Keratinocyte (primary cell): ENCODE results near the gene AMY1C. TPM values are rescaled to one million over a fixed set of nuclear protein-coding genes. Genes with fewer than 3 reads are reported as not detected.
"Not testable (repeated sequence)": the region's sequence is repeated elsewhere in the genome, so short reads cannot be mapped to it uniquely, and the experiment has no call there.

Source experiments
- DNase-seq: peaks from one replicate; pipeline ENCODE4 v3.0.0-alpha.2; 2011; ENCODE audit warnings: low read depth, missing footprints, low spot score
- FAIRE-seq: peaks from 2 replicates; lab custom pipeline; 2011; peaks lifted over from hg19 to GRCh38; lab: Jason Lieb, UNC
- H2AFZ ChIP-seq: 2 replicates; pipeline ENCODE4 v1.6.0; 2012; ENCODE audit warnings: low read length, control low read depth, inconsistent platforms; ENCODE audit not compliant: control insufficient read depth
- H3K27ac ChIP-seq: 2 replicates; pipeline ENCODE4 v1.5.1; 2011; ENCODE audit warnings: low read length; ENCODE audit not compliant: control insufficient read depth, insufficient read depth
- H3K27me3 ChIP-seq: 3 replicates; pipeline ENCODE4 v1.6.0; 2011; ENCODE audit warnings: low read length; ENCODE audit not compliant: control insufficient read depth, insufficient read depth; ENCODE audit errors: extremely low read depth
- H3K36me3 ChIP-seq, 2 experiments: 2 replicates in 1 of 2; 3 replicates in 1 of 2; pipeline ENCODE4 v1.5.1; 2011; ENCODE audit warnings: low read length in 2 of 2, mild to moderate bottlenecking in 1 of 2; ENCODE audit not compliant: control insufficient read depth in 2 of 2, insufficient read depth in 2 of 2; ENCODE audit errors: extremely low read depth in 1 of 2
- H3K4me1 ChIP-seq: 3 replicates; pipeline ENCODE4 v1.5.1; 2011; ENCODE audit warnings: low read length; ENCODE audit not compliant: control insufficient read depth, insufficient read depth; ENCODE audit errors: extremely low read depth
- H3K4me2 ChIP-seq: 3 replicates; pipeline ENCODE4 v1.6.0; 2011; ENCODE audit warnings: low read depth, low read length; ENCODE audit not compliant: control insufficient read depth, insufficient read depth; ENCODE audit errors: extremely low read depth
- H3K4me3 ChIP-seq, 3 experiments: fragments of 200-600 bp in 1 of 3; sonication (generic) in 1 of 3; 2 replicates in 2 of 3; 3 replicates in 1 of 3; pipeline ENCODE4 v1.5.1; 2011 to 2016; ENCODE audit warnings: low read length in 3 of 3, mild to moderate bottlenecking in 3 of 3, control low read depth in 2 of 3, inconsistent platforms in 1 of 3, low read depth in 1 of 3, mixed read lengths in 1 of 3, mixed run types in 1 of 3, moderate library complexity in 1 of 3; ENCODE audit not compliant: control insufficient read depth in 2 of 3, insufficient read depth in 2 of 3; ENCODE audit errors: extremely low read depth in 1 of 3
- H3K79me2 ChIP-seq: 2 replicates; pipeline ENCODE4 v1.6.0; 2012; ENCODE audit warnings: low read length; ENCODE audit not compliant: control insufficient read depth, insufficient read depth
- H3K9ac ChIP-seq: 3 replicates; pipeline ENCODE4 v1.6.0; 2011; ENCODE audit warnings: low read length; ENCODE audit not compliant: control insufficient read depth, insufficient read depth; ENCODE audit errors: extremely low read depth
- H3K9me1 ChIP-seq: 3 replicates; pipeline ENCODE4 v1.6.0; 2011; ENCODE audit warnings: low read length; ENCODE audit not compliant: control insufficient read depth, insufficient read depth; ENCODE audit errors: extremely low read depth
- H3K9me3 ChIP-seq: 2 replicates; pipeline ENCODE4 v1.5.1; 2012; ENCODE audit warnings: low read depth, low read length; ENCODE audit not compliant: control insufficient read depth
- H4K20me1 ChIP-seq: 3 replicates; pipeline ENCODE4 v1.6.0; 2011; ENCODE audit warnings: low read length; ENCODE audit not compliant: control insufficient read depth, insufficient read depth; ENCODE audit errors: extremely low read depth
- CTCF ChIP-seq, 3 experiments: IDR thresholded peaks in 1 of 3; conservative IDR thresholded peaks in 1 of 3; optimal IDR thresholded peaks in 1 of 3; 2 replicates in 2 of 3; 3 replicates in 1 of 3; pipeline versions ENCODE3 to v1.5.1; 2011; ENCODE audit warnings: low read length in 3 of 3, mild to moderate bottlenecking in 3 of 3, moderate library complexity in 2 of 3, control low read depth in 1 of 3, inconsistent platforms in 1 of 3; ENCODE audit not compliant: insufficient read depth in 2 of 3; ENCODE audit errors: extremely low read depth in 1 of 3
- EZH2 ChIP-seq: IDR thresholded peaks from one replicate; pipeline ENCODE4 v1.6.1; 2012; ENCODE audit warnings: inconsistent platforms, mild to moderate bottlenecking, low read length, moderate library complexity
- dilution Hi-C: fragments of 300-500 bp; cut with MboI; formaldehyde crosslinking; loops from one replicate; pipeline ENCODE4 v1.7.0; 2020; ENCODE audit warnings: low sequenced_read_pairs; ENCODE audit not compliant: extremely low pct_ligation_motif_present
- polyA plus RNA-seq, 5 experiments: library from polyadenylated mRNA; depleted of rRNA in 3 of 5; stranded (reverse) in 3 of 5; stranded (forward) in 1 of 5; unstranded in 1 of 5; fragments of >200 nt; gene quantifications; 1 replicate in 1 of 5; 2 replicates in 3 of 5; 3 replicates in 1 of 5; pipeline versions ENCODE4 v1.2.1 to v1.2.3, GENCODE V29; 2011 to 2012; ENCODE audit warnings: missing spikeins in 2 of 5, low read depth in 1 of 5, low replicate concordance in 1 of 5

Gene AMY1C
- polyA plus RNA-seq, 1 donor (not counting 4 experiments of a cell fraction or from before 2014, with no cell fraction given): not detected

- H3K36me3 ChIP-seq, H3K9me3 ChIP-seq, H4K20me1 ChIP-seq, H3K9ac ChIP-seq, H3K4me1 ChIP-seq, H3K27me3 ChIP-seq, DNase-seq, FAIRE-seq, H2AFZ ChIP-seq, H3K9me1 ChIP-seq, dilution Hi-C loops, H3K4me3 ChIP-seq, H3K27ac ChIP-seq, H3K4me2 ChIP-seq, H3K79me2 ChIP-seq: not testable (repeated sequence)
Measured at GRCh38 chr1:103745040-103745439, 4.7 kb upstream of the AMY1C start.

GRCh38 chr1:103748273-103748672 lies 1.4 kb upstream of the AMY1C start:
- FAIRE-seq, H3K27me3 ChIP-seq, dilution Hi-C loops, H3K9me3 ChIP-seq, H3K4me1 ChIP-seq, H3K9ac ChIP-seq, H3K4me2 ChIP-seq, H3K9me1 ChIP-seq, H3K4me3 ChIP-seq, H3K27ac ChIP-seq, H2AFZ ChIP-seq, H3K79me2 ChIP-seq, H3K36me3 ChIP-seq, H4K20me1 ChIP-seq, DNase-seq: not testable (repeated sequence)

- FAIRE-seq (no peak), DNase-seq (no peak)
- no peaks in the 10 kb centered on the region for H3K9me3 ChIP-seq
- no peak overlapping the region for H3K4me3 ChIP-seq
- TF ChIP-seq EZH2: no peak
- no peak for TF ChIP-seq CTCF (optimal IDR thresholded peaks at IDR 0.05 in 1 of 3, IDR thresholded peaks at IDR 0.05 in 1 of 3, conservative IDR thresholded peaks at IDR 0.05 in 1 of 3; ENCODE audit: extremely low read depth in 1 of 3, insufficient read depth in 2 of 3, low read length in 3 of 3)
- no peaks in the 10 kb centered on the region for H3K79me2 ChIP-seq
- H3K9me1 ChIP-seq: no peaks in the 10 kb centered on the region
- H2AFZ ChIP-seq: no peak overlapping the region
- no peak overlapping the region for H3K9ac ChIP-seq
- no peaks in the 10 kb centered on the region for H3K4me1 ChIP-seq
- dilution Hi-C loops: no loop called here
- no peaks in the 10 kb centered on the region for H3K27me3 ChIP-seq
- H3K36me3 ChIP-seq: no peaks in the 10 kb centered on the region
- no peak overlapping the region for H3K27ac ChIP-seq
- no peaks in the 10 kb centered on the region for H4K20me1 ChIP-seq
- H3K4me2 ChIP-seq: no peak overlapping the region
Measured at GRCh38 chr1:103761896-103762295, 12.2 kb downstream of the AMY1C start.
